Measurements from ENCODE around the gene HCN1. TPM values are rescaled to one million over a fixed set of nuclear protein-coding genes. Genes with fewer than 3 reads are reported as not detected.
"Not testable (repeated sequence)": the region's sequence is repeated elsewhere in the genome, so short reads cannot be mapped to it uniquely, and the experiment has no call there.

Gene HCN1
- polyA plus RNA-seq, 3 donors from 2014 or later = not detected

GRCh38 chr5:45444856-45445255 lies 251.3 kb downstream of the HCN1 start:
- H3K27me3 Mint-ChIP-seq (ENCODE audit: low read depth in 3 of 3); H3K4me1 Mint-ChIP-seq; H3K36me3 Mint-ChIP-seq: not testable (repeated sequence)

GRCh38 chr5:45440466-45440865 lies 255.7 kb downstream of the HCN1 start:
- Mint-ChIP-seq H3K27ac (no peak overlapping the region), H3K4me3 (no peak overlapping the region), H3K27me3 (ENCODE audit: low read depth in 3 of 3) (no peaks in the 10 kb centered on the region), H3K4me1 (no peaks in the 10 kb centered on the region), H3K9me3 (peaks cover 7 to 32% (median 20%) of the 10 kb centered on the region in 6 donors), H3K36me3 (no peaks in the 10 kb centered on the region)
- DNase-seq = no peak

More at GRCh38 chr5:45444856-45445255, 251.3 kb downstream of the HCN1 start:
- not testable (repeated sequence) for DNase-seq, H3K27ac Mint-ChIP-seq, H3K4me3 Mint-ChIP-seq
- peaks cover 8 to 30% (median 20%) of the 10 kb centered on the region in 6 donors for H3K9me3 Mint-ChIP-seq

- H3K4me3 Mint-ChIP-seq = no peak overlapping the region
- peaks cover 8 to 44% (median 30%) of the 10 kb centered on the region in 6 donors for H3K9me3 Mint-ChIP-seq
- H3K4me1 Mint-ChIP-seq = no peaks in the 10 kb centered on the region
- DNase-seq = no peak
- peaks cover 0 to under 1% (median 0%) of the 10 kb centered on the region in 3 donors for H3K36me3 Mint-ChIP-seq
- no peaks in the 10 kb centered on the region for H3K27me3 Mint-ChIP-seq (ENCODE audit: low read depth in 3 of 3)
- H3K27ac Mint-ChIP-seq = no peak overlapping the region
These were observed 258.4 kb downstream of the HCN1 start for GRCh38 chr5:45437752-45438151.

- Mint-ChIP-seq H3K27me3 (ENCODE audit: low read depth in 3 of 3) (peaks cover 0 to 2% (median 0%) of the 10 kb centered on the region in 3 donors), H3K4me3 (no peak overlapping the region), H3K36me3 (no peaks in the 10 kb centered on the region), H3K27ac (no peak overlapping the region), H3K4me1 (no peaks in the 10 kb centered on the region), H3K9me3 (peaks cover 11 to 53% (median 31%) of the 10 kb centered on the region in 6 donors)
- DNase-seq = no peak
These were observed 278.7 kb downstream of the HCN1 start for GRCh38 chr5:45417285-45417998.

GRCh38 chr5:45414620-45415573 lies 281.3 kb downstream of the HCN1 start:
- H3K36me3 Mint-ChIP-seq = no peaks in the 10 kb centered on the region
- DNase-seq = no peak
- H3K4me1 Mint-ChIP-seq = no peaks in the 10 kb centered on the region
- no peak overlapping the region for H3K4me3 Mint-ChIP-seq
- H3K27me3 Mint-ChIP-seq (ENCODE audit: low read depth in 3 of 3) = peaks cover 0 to 2% (median 0%) of the 10 kb centered on the region in 3 donors
- peaks cover 11 to 55% (median 25%) of the 10 kb centered on the region in 6 donors for H3K9me3 Mint-ChIP-seq
- H3K27ac Mint-ChIP-seq = no peak overlapping the region

- Mint-ChIP-seq H3K27ac (no peak overlapping the region), H3K9me3 (peaks cover 9 to 53% (median 23%) of the 10 kb centered on the region in 6 donors), H3K36me3 (no peaks in the 10 kb centered on the region), H3K4me3 (no peak overlapping the region), H3K27me3 (ENCODE audit: low read depth in 3 of 3) (peaks cover 0 to 2% (median 0%) of the 10 kb centered on the region in 3 donors), H3K4me1 (no peaks in the 10 kb centered on the region)
- no peak for DNase-seq
These were observed 284.1 kb downstream of the HCN1 start for GRCh38 chr5:45411971-45412612.

- Mint-ChIP-seq H3K27me3 (ENCODE audit: low read depth in 3 of 3) (peaks cover 0 to 2% (median 0%) of the 10 kb centered on the region in 3 donors), H3K4me3 (no peak overlapping the region)
- DNase-seq = no peak
These were observed 285.7 kb downstream of the HCN1 start for GRCh38 chr5:45410304-45410995.

GRCh38 chr5:45408067-45408466 lies 288.1 kb downstream of the HCN1 start:
- no peak for DNase-seq
- Mint-ChIP-seq H3K4me3 (no peak overlapping the region), H3K4me1 (no peaks in the 10 kb centered on the region), H3K9me3 (peaks cover 2 to 39% (median 19%) of the 10 kb centered on the region in 6 donors), H3K36me3 (no peaks in the 10 kb centered on the region), H3K27me3 (ENCODE audit: low read depth in 3 of 3) (peaks cover 0 to 1% (median 0%) of the 10 kb centered on the region in 3 donors), H3K27ac (no peak overlapping the region)

More at GRCh38 chr5:45410304-45410995, 285.7 kb downstream of the HCN1 start:
- Mint-ChIP-seq H3K4me1 (no peaks in the 10 kb centered on the region), H3K36me3 (no peaks in the 10 kb centered on the region), H3K9me3 (peaks cover 5 to 50% (median 20%) of the 10 kb centered on the region in 6 donors), H3K27ac (no peak overlapping the region)

GRCh38 chr5:45402804-45403455 lies 293.2 kb downstream of the HCN1 start:
- Mint-ChIP-seq H3K4me3 (no peak overlapping the region), H3K27me3 (ENCODE audit: low read depth in 3 of 3) (peaks cover 0 to 1% (median 0%) of the 10 kb centered on the region in 3 donors), H3K9me3 (peaks cover 4 to 25% (median 19%) of the 10 kb centered on the region in 6 donors), H3K4me1 (no peaks in the 10 kb centered on the region), H3K27ac (no peak overlapping the region), H3K36me3 (no peaks in the 10 kb centered on the region)
- DNase-seq = no peak

GRCh38 chr5:45399041-45399440 lies 297.1 kb downstream of the HCN1 start:
- no peak overlapping the region for H3K27ac Mint-ChIP-seq
- no peaks in the 10 kb centered on the region for H3K27me3 Mint-ChIP-seq (ENCODE audit: low read depth in 3 of 3)
- H3K36me3 Mint-ChIP-seq = no peaks in the 10 kb centered on the region
- no peak for DNase-seq
- no peaks in the 10 kb centered on the region for H3K4me1 Mint-ChIP-seq
- no peak overlapping the region for H3K4me3 Mint-ChIP-seq
- peaks cover 4 to 23% (median 21%) of the 10 kb centered on the region in 6 donors for H3K9me3 Mint-ChIP-seq

GRCh38 chr5:45385321-45386058 lies 310.7 kb downstream of the HCN1 start:
- Mint-ChIP-seq H3K27ac (no peak overlapping the region), H3K4me3 (no peak overlapping the region), H3K36me3 (peaks cover 0 to 7% (median 0%) of the 10 kb centered on the region in 3 donors), H3K9me3 (peaks cover 8 to 48% (median 34%) of the 10 kb centered on the region in 6 donors), H3K4me1 (no peaks in the 10 kb centered on the region), H3K27me3 (ENCODE audit: low read depth in 3 of 3) (peaks cover 0 to 7% (median 0%) of the 10 kb centered on the region in 3 donors)
- DNase-seq = no peak

GRCh38 chr5:45383985-45384384 lies 312.2 kb downstream of the HCN1 start:
- peaks cover 8 to 40% (median 28%) of the 10 kb centered on the region in 6 donors for H3K9me3 Mint-ChIP-seq
- no peaks in the 10 kb centered on the region for H3K4me1 Mint-ChIP-seq
- H3K4me3 Mint-ChIP-seq = no peak overlapping the region
- no peak overlapping the region for H3K27ac Mint-ChIP-seq
- DNase-seq = no peak
- peaks cover 0 to 4% (median 0%) of the 10 kb centered on the region in 3 donors for H3K27me3 Mint-ChIP-seq (ENCODE audit: low read depth in 3 of 3)
- peaks cover 0 to under 1% (median 0%) of the 10 kb centered on the region in 3 donors for H3K36me3 Mint-ChIP-seq

All from immature natural killer cell (primary cell).